Kidney (tissue), 14 donors: ENCODE data around the gene SMAD2. TPM values are rescaled to one million over a fixed set of nuclear protein-coding genes. Genes with fewer than 3 reads are reported as not detected.

Source experiments
- DNase-seq, 5 donors: peaks; one replicate each; pipeline ENCODE4 v3.0.0-alpha.2; 2013 to 2020
- FAIRE-seq: peaks from 2 replicates; lab custom pipeline; 2012; peaks lifted over from hg19 to GRCh38; lab: Jason Lieb, UNC
- H3K27ac ChIP-seq, 2 donors: one replicate each; pipeline ENCODE4 v1.7.0; 2013; ENCODE audit warnings: low read depth in 2 of 2, low read length in 2 of 2, inconsistent platforms in 1 of 2
- H3K27me3 ChIP-seq: one replicate; pipeline ENCODE4 v1.7.1; 2013; ENCODE audit warnings: low read length, inconsistent platforms; ENCODE audit not compliant: control insufficient read depth, insufficient read depth
- H3K36me3 ChIP-seq, 3 donors: one replicate each; pipeline versions ENCODE4 v1.7.0 to v1.7.1; 2013; ENCODE audit warnings: low read length in 3 of 3, control low read depth in 1 of 3, inconsistent platforms in 1 of 3; ENCODE audit not compliant: insufficient read depth in 3 of 3, control insufficient read depth in 2 of 3
- H3K4me1 ChIP-seq, 3 donors: one replicate each; pipeline versions ENCODE4 v1.7.0 to v1.7.1; 2013; ENCODE audit warnings: low read length in 3 of 3, inconsistent platforms in 1 of 3, low read depth in 1 of 3; ENCODE audit not compliant: control insufficient read depth in 2 of 3, insufficient read depth in 2 of 3
- H3K4me3 ChIP-seq, 3 donors: one replicate each; pipeline versions ENCODE4 v1.7.0 to v1.8.1; 2013; ENCODE audit warnings: low read length in 3 of 3, control low read depth in 1 of 3, inconsistent platforms in 1 of 3
- H3K9ac ChIP-seq, 3 donors: one replicate each; pipeline versions ENCODE4 v1.7.0 to v1.7.1; 2013; ENCODE audit warnings: low read length in 3 of 3, control low read depth in 1 of 3, inconsistent platforms in 1 of 3
- H3K9me3 ChIP-seq, 3 donors: one replicate each; pipeline versions ENCODE4 v1.7.0 to v1.7.1; 2013; ENCODE audit warnings: low read length in 3 of 3, control low read depth in 1 of 3, inconsistent platforms in 1 of 3; ENCODE audit not compliant: control insufficient read depth in 2 of 3, insufficient read depth in 1 of 3
- intact Hi-C: fragments of 100-400 bp; cut with DNase I; formaldehyde crosslinking; loops from one replicate; pipeline ENCODE4 v1.11.1; 2022
- polyA plus RNA-seq: library from polyadenylated mRNA; stranded (reverse); fragments of 350-450 nt; fragmentation: Illumina TruSeq; extraction: RNeasy Lipid Tissue Mini Kit (QIAGEN cat#74804); gene quantifications from one replicate; pipeline ENCODE4 v1.2.3, GENCODE V29; 2014; ENCODE audit warnings: low read depth, low replicate concordance; ENCODE audit not compliant: insufficient read depth
- total RNA-seq: library from RNA; stranded (reverse); fragmentation: NEBNext Ultra II Directional; extraction: Animal tissue kit (Norgen Biotek cat#: 25700); gene quantifications from one replicate; pipeline ENCODE4 v1.2.1, GENCODE V29; 2021
- TF ChIP-seq, protein P1 (sequence below): IDR thresholded peaks from 3 replicates; pipeline ENCODE4 v1.5.1; 2012; ENCODE audit warnings: mild to moderate bottlenecking, moderate library complexity, borderline replicate concordance; ENCODE audit not compliant: insufficient read depth; ENCODE audit errors: extremely low read depth
- donor health status: control.
- donor health status: control.
- donor health status: control.
- donor health status: control.
- donor health status: control.
- donor health status: DM: yes; HTN: yes; CAD: no.
- donor health status: Normal renal cell carcinoma (clear cell type).

Gene SMAD2
- total and polyA plus RNA-seq, 2 donors from 2014 or later = 29.9 to 147 TPM

DNA sequence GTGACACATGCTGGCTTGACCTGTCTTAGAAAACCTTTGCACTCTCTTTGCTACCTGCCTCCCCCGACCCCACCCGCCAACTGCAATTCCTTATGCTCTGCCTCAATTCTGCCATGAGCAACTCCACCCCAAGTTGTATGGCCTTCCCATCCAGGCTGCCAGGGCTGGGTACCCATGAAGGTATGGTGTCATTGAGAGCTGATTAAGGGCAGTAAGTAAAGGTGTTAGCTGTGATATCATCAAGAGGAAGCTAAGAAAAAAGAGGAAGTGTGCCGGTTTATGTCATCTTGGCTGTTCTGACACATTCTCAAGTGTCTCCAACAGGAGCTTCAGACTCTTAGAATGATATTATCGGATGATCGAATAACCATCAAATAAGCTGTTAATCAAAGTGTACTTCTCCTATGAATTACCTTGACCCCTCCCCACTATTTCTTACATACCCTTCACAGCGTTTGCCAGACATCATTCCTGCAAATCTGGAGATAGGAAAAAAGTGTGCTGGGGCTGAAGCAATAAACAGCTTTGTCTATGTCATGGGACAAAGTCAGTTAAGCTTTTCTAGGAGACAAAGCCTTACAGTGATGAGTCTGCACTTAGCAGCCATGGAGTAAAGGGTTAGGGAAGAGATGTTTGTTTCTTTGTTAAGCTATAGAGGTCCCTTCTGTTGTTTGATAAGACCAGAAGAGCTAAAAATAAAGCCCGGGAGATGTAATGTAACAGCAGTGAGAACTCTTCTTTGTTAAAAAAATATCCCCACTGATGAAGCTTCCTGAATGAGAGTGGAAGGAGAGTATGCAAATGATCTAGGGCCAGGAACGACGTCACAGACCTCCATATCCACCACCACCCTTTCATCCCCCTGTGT, 40.4 kb upstream of the SMAD2 start:
- no peaks in the 10 kb centered on the region for H3K9me3 ChIP-seq
- no peak for DNase-seq
- TF ChIP-seq, protein P1, sequence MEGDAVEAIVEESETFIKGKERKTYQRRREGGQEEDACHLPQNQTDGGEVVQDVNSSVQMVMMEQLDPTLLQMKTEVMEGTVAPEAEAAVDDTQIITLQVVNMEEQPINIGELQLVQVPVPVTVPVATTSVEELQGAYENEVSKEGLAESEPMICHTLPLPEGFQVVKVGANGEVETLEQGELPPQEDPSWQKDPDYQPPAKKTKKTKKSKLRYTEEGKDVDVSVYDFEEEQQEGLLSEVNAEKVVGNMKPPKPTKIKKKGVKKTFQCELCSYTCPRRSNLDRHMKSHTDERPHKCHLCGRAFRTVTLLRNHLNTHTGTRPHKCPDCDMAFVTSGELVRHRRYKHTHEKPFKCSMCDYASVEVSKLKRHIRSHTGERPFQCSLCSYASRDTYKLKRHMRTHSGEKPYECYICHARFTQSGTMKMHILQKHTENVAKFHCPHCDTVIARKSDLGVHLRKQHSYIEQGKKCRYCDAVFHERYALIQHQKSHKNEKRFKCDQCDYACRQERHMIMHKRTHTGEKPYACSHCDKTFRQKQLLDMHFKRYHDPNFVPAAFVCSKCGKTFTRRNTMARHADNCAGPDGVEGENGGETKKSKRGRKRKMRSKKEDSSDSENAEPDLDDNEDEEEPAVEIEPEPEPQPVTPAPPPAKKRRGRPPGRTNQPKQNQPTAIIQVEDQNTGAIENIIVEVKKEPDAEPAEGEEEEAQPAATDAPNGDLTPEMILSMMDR = no peak
- H3K27me3 ChIP-seq = no peaks in the 10 kb centered on the region
- peaks cover 0 to 6% (median 0%) of the 10 kb centered on the region in 3 donors for H3K4me1 ChIP-seq
- no peak for FAIRE-seq
- H3K27ac ChIP-seq = no peak overlapping the region
- no peak overlapping the region for H3K4me3 ChIP-seq
- intact Hi-C loops = no loop called here
- no peaks in the 10 kb centered on the region for H3K36me3 ChIP-seq
- no peak overlapping the region for H3K9ac ChIP-seq

DNA sequence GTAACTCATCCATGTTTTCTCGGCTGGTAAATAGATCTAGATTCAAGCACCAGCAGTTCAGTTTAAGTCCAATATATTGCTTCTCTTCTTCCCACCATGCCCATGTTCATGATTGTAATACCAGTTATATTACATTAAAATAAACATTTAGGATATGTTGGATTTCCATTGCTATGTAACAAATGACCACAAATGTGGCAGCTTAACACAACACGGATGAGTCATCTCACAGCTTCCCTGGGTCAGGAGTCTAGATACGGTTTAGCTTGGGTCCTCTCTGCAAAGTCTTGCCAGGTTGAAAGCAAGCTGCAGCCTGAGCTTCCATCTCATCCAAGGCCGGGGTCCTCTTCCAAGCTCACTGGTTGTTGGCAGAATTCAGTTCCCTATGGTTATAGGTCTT, 39.4 kb upstream of the SMAD2 start:
- FAIRE-seq = no peak

DNA sequence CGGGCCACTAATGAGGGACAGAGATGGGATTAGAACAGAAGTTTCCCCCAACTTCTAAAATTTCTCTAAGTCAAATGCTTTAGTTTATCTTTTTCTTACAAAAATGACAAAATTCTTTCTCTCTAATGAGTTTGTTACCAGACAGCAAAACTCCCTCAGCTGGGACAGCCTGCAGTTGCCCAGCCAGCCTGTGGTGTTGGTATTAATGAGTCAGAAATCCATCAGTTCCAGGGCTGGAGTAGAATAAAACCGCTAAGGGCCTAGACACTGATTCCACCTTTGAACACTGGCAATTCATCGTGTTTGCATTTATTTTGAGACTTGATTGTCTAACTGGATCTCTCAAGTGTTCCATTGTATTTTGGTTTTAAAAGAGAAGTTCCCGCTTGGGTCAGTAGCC, 38.3 kb upstream of the SMAD2 start:
- no peak overlapping the region for H3K27ac ChIP-seq
- no peak overlapping the region for H3K4me3 ChIP-seq
- TF ChIP-seq, protein P1 = no peak
- no peaks in the 10 kb centered on the region for H3K27me3 ChIP-seq
- intact Hi-C loops = no loop called here
- no peak for FAIRE-seq
- H3K4me1 ChIP-seq = peaks cover 0 to 6% (median 0%) of the 10 kb centered on the region in 3 donors
- no peak for DNase-seq
- no peaks in the 10 kb centered on the region for H3K9me3 ChIP-seq
- no peaks in the 10 kb centered on the region for H3K36me3 ChIP-seq
- H3K9ac ChIP-seq = no peak overlapping the region

More for the DNA sequence above, 39.4 kb upstream of the SMAD2 start:
- Histone ChIP-seq H3K4me3 (no peak overlapping the region), H3K9me3 (no peaks in the 10 kb centered on the region), H3K36me3 (no peaks in the 10 kb centered on the region), H3K9ac (no peak overlapping the region), H3K4me1 (peaks cover 0 to 6% (median 0%) of the 10 kb centered on the region in 3 donors), H3K27ac (no peak overlapping the region), H3K27me3 (no peaks in the 10 kb centered on the region)
- no peak for DNase-seq
- TF ChIP-seq, protein P1 = no peak
- intact Hi-C loops = no loop called here
